Psoas muscle (tissue), 8 donors: Measurements from ENCODE around the gene DOCK1. TPM values are rescaled to one million over a fixed set of nuclear protein-coding genes. Genes with fewer than 3 reads are reported as not detected.

ENCODE experiments used
- ATAC-seq, 4 donors: fragments of 200-7000 bp; cut with Tn5 transposase; one replicate each; pipeline ENCODE4 v1.9.1; 2020; ENCODE audit warnings: moderate library complexity in 3 of 4, mild to moderate bottlenecking in 2 of 4
- DNase-seq, 2 donors: peaks; one replicate each; pipeline ENCODE4 v3.0.0-alpha.2; 2020
- H3K27ac ChIP-seq: fragments of 200-600 bp; one replicate; pipeline ENCODE4 v1.8.0; 2022
- H3K27me3 ChIP-seq, 3 donors: fragments of 200-600 bp in 1 of 3; one replicate each; pipeline versions ENCODE4 v1.6.1 to v1.8.0; 2013 to 2022; ENCODE audit warnings: low read length in 2 of 3, mild to moderate bottlenecking in 2 of 3, moderate library complexity in 1 of 3; ENCODE audit not compliant: insufficient read depth in 3 of 3
- H3K36me3 ChIP-seq, 2 donors: fragments of 200-600 bp in 1 of 2; one replicate each; pipeline versions ENCODE4 v1.6.1 to v1.8.0; 2013 to 2022; ENCODE audit warnings: low read depth in 1 of 2, mild to moderate bottlenecking in 1 of 2, moderate library complexity in 1 of 2; ENCODE audit not compliant: insufficient read depth in 1 of 2
- H3K4me1 ChIP-seq: fragments of 200-600 bp; one replicate; pipeline ENCODE4 v1.8.0; 2022
- H3K4me3 ChIP-seq: fragments of 200-600 bp; one replicate; pipeline ENCODE4 v1.8.0; 2022; ENCODE audit warnings: mild to moderate bottlenecking
- H3K9me3 ChIP-seq: fragments of 200-600 bp; one replicate; pipeline ENCODE4 v1.8.0; 2022
- WGBS, 3 donors: extraction: QIAGEN DNeasy Blood & Tissue Kit; methylation state at CpG; one replicate each; pipeline versions ENCODE4 v1.1.6 to v1.1.7; 2013; 5-methylcytosine and 5-hydroxymethylcytosine counted together
- intact Hi-C, 2 donors: fragments of 100-400 bp; cut with DNase I; formaldehyde crosslinking; loops; one replicate each; pipeline versions ENCODE4 v1.11.0 to v1.14.2; 2022
- polyA plus RNA-seq, 3 donors: library from polyadenylated mRNA; stranded (reverse); fragments of 200-250 nt; gene quantifications; one replicate each; pipeline ENCODE4 v1.2.3, GENCODE V29; 2013
- total RNA-seq, 4 donors: library from RNA; stranded (reverse); fragmentation: NEBNext Ultra II Directional in 2 of 4; extraction: Animal tissue kit (Norgen Biotek cat#: 25700) in 2 of 4; gene quantifications; one replicate each; pipeline versions ENCODE4 v1.2.1 to v1.2.4, GENCODE V29; 2021 to 2023
- TF ChIP-seq, protein P1 (sequence below): fragments of 200-600 bp; IDR thresholded peaks from one replicate; pipeline ENCODE4 v1.8.0; 2022; ENCODE audit warnings: antibody characterized with exemption
- donor health status: healthy with polysubstance abuse.
- donor health status: DM: no; HTN: no; CAD: no; lungs with moderate emphysema.
- donor health status: Bipolar disorder and iron deficiency.
- donor health status: healthy.
- donor health status: DM: yes; HTN: yes; CAD: no.
- donor health status: DM: no; HTN: no; CAD: no.
- donor health status: DM: no; HTN: no; CAD: no.
- donor health status: DM: yes; HTN: yes; CAD: no.

DOCK1 gene
- total and polyA plus RNA-seq, 7 donors = 2.1 to 11.3 (median 5.4) TPM

DNA sequence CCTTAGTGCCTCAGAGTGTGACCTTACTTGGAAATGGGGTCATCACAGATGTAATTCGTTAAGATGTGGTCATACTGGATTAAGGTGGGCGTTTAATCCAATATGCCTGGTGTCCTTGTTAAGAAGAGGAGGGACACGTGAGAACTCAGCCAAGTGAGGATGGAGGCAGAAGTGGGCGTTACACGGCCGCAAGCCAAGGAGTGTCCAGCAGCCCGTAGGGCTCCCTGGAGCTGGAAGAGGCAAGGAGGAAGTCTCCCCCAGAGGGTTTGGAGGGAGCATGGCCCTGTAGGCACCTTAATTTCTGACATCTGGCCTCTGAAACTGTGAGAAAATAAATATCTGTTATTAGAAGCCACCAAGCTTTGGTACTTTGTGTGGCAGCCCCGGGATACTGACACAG lies 21.3 kb downstream of the DOCK1 start:
- 76 to 77% (median 76%) methylated on average over 8 of the region's 8 CpGs for WGBS, 3 donors
- no peaks in the 10 kb centered on the region for H3K4me1 ChIP-seq
- ATAC-seq (no peak), DNase-seq (no peak)
- H3K27ac ChIP-seq = no peak overlapping the region
- no peaks in the 10 kb centered on the region for H3K27me3 ChIP-seq
- no peak overlapping the region for H3K4me3 ChIP-seq
- TF ChIP-seq, protein P1, sequence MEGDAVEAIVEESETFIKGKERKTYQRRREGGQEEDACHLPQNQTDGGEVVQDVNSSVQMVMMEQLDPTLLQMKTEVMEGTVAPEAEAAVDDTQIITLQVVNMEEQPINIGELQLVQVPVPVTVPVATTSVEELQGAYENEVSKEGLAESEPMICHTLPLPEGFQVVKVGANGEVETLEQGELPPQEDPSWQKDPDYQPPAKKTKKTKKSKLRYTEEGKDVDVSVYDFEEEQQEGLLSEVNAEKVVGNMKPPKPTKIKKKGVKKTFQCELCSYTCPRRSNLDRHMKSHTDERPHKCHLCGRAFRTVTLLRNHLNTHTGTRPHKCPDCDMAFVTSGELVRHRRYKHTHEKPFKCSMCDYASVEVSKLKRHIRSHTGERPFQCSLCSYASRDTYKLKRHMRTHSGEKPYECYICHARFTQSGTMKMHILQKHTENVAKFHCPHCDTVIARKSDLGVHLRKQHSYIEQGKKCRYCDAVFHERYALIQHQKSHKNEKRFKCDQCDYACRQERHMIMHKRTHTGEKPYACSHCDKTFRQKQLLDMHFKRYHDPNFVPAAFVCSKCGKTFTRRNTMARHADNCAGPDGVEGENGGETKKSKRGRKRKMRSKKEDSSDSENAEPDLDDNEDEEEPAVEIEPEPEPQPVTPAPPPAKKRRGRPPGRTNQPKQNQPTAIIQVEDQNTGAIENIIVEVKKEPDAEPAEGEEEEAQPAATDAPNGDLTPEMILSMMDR = no peak
- H3K9me3 ChIP-seq = no peaks in the 10 kb centered on the region
- no peaks in the 10 kb centered on the region for H3K36me3 ChIP-seq
- intact Hi-C loops = no loop called here

DNA sequence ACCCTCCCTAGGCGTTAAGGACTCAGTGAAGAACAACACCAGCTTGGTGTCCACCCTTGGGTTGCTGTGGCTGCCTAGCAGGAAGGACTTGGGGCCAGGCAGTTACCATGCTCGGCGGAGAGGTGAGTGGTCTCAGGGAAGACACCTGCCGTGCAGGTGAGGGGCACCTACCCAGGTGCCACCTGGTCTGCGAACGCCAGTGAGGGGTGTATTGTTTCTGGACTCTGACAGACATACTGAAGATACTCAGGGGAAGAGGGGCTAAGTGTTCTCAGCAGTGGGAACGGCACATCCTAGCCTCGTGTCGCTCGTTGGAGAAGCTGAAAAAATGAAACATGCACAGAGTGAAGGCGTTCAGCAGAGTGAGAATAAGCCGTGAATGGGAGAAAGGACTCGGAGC lies 22.6 kb downstream of the DOCK1 start:
- ATAC-seq = no peak
- Histone ChIP-seq H3K27me3 (no peaks in the 10 kb centered on the region), H3K9me3 (no peaks in the 10 kb centered on the region), H3K36me3 (no peaks in the 10 kb centered on the region), H3K4me1 (no peaks in the 10 kb centered on the region), H3K4me3 (no peak overlapping the region), H3K27ac (no peak overlapping the region)
- 89 to 94% (median 92%) methylated on average over 13 of the region's 13 CpGs for whole genome bisulfite sequencing, 3 donors
- TF ChIP-seq, protein P1 = no peak
- no peak for DNase-seq
- intact Hi-C loops = no loop called here

DNA sequence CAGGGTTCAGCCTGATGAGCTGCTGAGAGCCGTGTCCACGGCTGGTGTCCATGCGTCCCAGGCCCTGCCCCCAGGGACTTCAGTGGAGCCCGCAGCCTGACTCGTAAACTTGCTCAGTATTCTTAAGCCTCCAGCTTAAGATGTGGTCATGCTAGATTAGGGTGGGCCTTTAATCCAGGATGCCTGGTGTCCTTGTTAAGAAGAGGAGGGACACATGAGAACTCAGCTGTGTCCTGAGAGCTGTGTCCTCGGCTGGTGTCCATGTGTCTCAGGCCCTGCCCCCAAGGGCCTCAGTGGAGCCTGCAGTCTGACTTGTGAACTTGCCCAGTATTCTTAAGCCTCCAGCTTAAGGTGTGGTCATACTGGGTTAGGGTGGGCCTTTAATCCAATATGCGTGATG lies 23.0 kb downstream of the DOCK1 start:
- TF ChIP-seq, protein P1 = no peak
- no peaks in the 10 kb centered on the region for H3K27me3 ChIP-seq
- H3K4me3 ChIP-seq = no peak overlapping the region
- no peak for ATAC-seq
- intact Hi-C loops = no loop called here
- no peaks in the 10 kb centered on the region for H3K36me3 ChIP-seq
- no peak overlapping the region for H3K27ac ChIP-seq
- WGBS, 3 donors = 56 to 77% (median 67%) methylated on average over 7 of the region's 7 CpGs
- H3K4me1 ChIP-seq = no peaks in the 10 kb centered on the region
- DNase-seq = no peak
- no peaks in the 10 kb centered on the region for H3K9me3 ChIP-seq

DNA sequence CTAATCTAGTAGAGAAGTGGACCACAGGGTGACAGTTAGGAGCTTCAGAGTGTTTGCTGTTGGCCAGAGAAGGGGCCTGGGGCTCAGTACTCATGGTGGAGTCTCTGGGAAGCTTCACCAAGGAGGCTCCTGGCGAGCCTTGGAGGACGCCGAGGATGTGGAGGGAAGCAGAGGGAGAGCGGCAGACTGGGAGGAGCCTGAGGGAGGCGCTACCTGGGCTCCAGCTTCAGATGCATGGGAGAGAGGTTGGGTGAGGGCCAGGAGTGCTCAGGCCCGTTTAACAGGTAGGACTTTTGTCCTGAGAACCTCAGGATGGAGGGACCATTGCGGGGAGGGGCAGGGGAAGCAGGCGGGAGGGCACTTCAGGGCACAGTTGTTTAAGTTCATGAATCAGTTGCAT lies 24.2 kb downstream of the DOCK1 start:
- Histone ChIP-seq H3K4me3 (no peak overlapping the region), H3K27ac (no peak overlapping the region), H3K27me3 (no peaks in the 10 kb centered on the region), H3K4me1 (no peaks in the 10 kb centered on the region), H3K9me3 (no peaks in the 10 kb centered on the region), H3K36me3 (no peaks in the 10 kb centered on the region)
- intact Hi-C loops = no loop called here
- TF ChIP-seq, protein P1 = no peak
- DNase-seq (no peak), ATAC-seq (no peak)
- WGBS, 3 donors = 90 to 93% (median 91%) methylated on average over 8 of the region's 8 CpGs

DNA sequence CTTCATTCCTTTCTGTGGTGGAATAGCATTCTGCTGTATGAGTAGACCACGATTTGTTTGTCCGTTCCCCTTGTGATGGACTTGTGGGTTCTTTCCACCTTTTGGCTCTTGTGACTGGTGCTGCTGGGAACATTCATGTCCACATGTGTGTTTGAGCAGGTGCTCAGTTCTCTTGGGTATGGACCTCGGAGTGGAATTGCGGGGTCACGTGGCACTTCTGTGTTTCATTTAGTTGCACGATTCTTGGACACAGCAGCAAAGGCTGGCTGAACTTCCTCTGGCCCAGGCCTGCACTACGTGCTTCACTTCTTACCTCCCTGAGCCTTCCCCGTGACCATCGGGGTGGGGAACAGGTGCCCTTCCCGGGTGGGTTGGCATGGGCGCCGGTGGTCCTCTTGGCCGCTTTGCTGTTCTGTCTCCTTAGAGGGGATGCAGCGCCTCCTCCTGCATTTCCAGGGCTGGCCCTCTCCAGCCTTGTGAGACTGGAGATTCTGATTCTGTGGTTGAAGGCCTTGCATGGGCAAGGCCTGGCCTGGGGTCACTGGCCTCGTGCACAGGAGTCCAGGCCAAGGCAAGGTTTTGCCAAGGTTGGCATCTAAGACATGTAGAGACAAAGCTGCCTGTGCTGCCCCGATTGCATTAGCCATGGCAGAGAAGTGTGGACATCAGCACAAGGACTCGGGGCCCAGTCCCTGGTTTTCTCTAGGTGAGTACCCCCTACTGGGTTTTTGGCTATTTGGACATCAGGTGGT lies 25.1 kb downstream of the DOCK1 start:
- Histone ChIP-seq H3K4me1 (no peaks in the 10 kb centered on the region), H3K9me3 (no peaks in the 10 kb centered on the region), H3K36me3 (no peaks in the 10 kb centered on the region), H3K4me3 (no peak overlapping the region), H3K27me3 (no peaks in the 10 kb centered on the region), H3K27ac (no peak overlapping the region)
- ATAC-seq (no peak), DNase-seq (no peak)
- TF ChIP-seq, protein P1 = no peak
- intact Hi-C loops = no loop called here
- WGBS, 3 donors = 50 to 67% (median 52%) methylated on average over 17 of the region's 17 CpGs
